ENCODE results near the gene C18orf32.

GRCh38 chr18:49531678-49532153, 44.7 kb upstream of the C18orf32 start:
- TF ChIP-seq CTCF (IDR thresholded peaks at IDR 0.05) (no peak), POLR2A (IDR thresholded peaks at IDR 0.05) (no peak)
